Activated T-cell treated with anti-CD3 and anti-CD28 coated beads for 4 hours (primary cell): ENCODE data around the gene CADM2.
"Not testable (repeated sequence)": the region's sequence is repeated elsewhere in the genome, so short reads cannot be mapped to it uniquely, and the experiment has no call there.

Experiments
- DNase-seq: peaks from one replicate; pipeline ENCODE4 v3.0.0-alpha.2; 2020

The CADM2 gene

DNA sequence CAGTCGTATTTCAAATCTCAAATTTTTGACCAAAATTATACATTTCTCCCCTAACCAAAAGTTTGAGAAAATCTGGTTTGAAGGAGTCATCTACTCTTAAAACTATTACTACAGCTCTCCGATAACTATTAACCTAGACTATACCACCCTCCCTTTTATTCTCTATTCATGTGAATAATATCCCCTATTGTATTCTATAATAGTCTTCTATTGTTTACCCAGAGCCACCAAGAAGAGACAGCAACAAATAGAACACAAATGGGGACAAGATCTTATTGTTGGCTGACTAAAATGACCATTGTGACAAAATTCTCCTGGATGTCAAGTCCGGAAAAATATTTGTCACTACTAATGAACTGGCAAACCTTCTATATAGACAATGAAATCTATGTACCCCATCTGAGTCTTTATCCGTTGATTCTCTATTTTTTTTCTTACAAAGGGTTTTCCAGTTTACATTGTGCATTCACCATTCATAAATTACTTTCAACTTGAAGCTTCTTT lies 618.0 kb downstream of the CADM2 start:
- no peak for DNase-seq

DNA sequence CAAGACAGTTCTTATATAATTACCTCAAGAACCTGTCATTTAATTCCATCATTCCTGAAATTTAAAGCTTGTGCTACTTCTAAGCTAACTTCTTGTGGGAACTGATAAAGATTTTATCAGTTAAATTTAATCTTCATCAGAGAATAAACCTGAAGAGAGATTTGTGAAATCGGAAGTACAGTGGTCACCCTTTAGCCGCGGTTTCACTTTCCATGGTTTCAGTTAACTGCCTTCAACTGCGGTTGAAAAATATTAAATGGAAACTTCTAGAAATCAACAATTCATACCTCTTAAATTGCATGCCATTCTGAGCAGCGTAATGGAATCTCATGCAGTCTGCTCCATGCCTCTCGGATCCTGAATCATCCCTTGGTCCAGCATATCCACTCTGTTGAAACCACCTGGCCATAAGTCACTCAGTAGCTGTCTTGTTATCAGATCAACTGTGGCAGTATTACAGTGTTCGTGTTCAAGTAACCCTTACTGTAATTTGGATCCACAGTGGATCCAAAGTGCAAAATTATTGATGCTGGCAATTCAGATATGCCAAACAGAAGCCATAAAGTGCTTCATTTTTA lies 626.1 kb downstream of the CADM2 start:
- no peak for DNase-seq

DNA sequence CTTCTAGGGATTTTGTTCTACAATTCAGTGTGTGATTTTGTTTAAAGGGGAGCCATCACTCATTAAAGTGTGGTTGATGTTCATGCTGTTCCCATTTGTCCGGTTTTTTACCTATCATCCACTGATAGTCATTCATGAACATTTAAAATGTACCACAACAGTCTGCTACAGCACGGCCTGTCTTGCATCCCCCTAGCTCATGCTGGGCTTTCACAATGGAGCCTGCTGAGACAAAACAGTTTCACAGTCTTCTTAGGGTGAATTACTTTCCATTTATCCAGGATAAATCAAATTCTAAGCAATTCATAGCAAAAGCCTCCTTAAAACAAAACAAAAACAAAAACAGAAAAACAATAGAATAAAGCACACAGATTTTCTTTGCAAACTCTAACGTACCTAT lies 627.2 kb downstream of the CADM2 start:
- no peak for DNase-seq

DNA sequence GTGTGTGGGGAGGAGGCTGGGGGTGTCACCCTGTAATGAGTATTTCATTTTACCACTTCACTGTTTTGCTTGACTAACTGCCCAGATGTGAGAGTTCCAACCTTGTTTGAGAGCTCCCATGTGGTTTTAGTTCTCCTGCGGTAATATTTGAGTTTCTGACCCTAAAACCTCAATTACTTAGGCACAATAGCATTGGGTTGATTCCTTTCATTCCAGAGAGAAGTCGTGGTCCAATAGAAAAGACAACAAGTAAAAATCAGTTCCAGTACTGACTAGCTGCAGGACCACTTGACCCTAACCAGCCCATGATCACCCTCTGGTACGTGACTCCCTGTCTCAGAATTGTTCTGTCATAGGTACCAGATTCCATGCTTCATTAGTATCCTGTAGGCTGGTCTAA lies 630.4 kb downstream of the CADM2 start:
- no peak for DNase-seq

DNA sequence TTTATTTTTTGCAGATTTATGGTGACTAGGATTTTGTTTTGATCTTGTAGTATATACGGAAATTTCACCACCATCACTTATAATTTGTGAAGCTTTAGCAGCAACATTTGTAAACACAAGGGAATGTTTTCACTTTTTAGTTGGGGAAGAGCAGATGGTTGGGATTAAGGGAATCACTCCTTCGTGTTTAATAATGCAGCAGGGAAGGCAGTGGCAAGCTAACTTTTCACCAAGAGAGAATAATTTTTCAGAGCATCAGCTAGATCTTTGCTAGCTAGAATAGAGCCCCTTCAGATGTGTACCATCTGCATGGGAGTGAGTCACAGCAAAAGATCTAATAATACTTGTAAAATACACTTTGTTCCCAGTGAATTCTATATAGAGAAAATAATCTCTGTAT lies 632.7 kb downstream of the CADM2 start:
- no peak for DNase-seq

DNA sequence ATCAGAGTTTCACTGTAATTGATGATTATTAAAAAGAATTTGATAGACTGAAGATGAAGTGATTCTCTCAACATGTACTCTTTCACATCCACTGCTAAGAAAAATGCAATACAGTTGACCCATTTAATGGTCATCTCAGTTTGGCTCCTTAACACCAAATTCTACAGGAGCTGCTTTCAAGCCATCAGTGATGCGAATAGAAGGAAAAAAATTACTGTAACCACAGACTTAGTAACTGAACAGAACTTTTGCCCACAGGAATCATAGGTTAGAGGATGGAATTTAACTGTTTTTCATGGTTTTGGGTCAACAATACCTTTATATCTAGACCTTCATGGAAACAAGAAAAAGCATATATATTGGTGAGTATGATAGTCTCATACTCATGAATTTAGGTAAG lies 633.5 kb downstream of the CADM2 start:
- no peak for DNase-seq

DNA sequence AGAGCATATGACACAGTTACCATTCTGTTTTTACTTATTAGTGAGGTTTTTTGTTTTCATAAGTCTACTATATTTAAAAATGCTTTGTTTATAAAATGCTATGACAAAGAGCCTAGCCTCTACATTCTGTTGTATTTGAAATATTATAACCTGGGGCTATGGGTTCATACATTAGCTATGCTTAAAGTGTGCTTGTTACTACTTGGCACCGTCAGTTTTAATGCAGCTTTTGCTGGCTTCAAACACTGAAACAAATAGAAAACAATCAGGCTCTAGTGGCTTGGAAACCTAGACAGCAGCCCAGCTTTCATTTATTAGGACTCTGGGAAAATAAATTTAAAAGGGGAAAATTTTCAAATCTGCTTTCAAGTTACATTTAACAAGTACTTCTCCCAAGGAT lies 635.9 kb downstream of the CADM2 start:
- DNase-seq: no peak

DNA sequence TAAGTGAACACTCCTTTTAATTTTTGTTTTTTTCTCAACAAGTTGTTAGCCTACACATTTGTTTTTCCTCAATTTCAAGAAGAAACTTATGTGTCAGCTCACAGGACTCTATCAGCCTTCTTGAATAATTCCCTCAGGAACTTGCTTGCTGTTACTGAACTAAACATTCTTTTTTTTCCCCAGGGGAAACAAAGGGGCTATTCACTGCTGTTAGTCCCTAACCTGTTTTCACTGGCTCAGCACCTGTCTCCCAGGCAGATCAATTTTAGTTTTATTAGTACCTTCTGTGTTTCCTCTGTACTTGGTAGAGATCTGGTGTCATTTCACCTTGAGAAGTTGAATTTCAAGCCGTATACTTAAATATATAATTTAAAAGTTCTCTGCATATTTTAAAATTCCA lies 644.6 kb downstream of the CADM2 start:
- DNase-seq: no peak

DNA sequence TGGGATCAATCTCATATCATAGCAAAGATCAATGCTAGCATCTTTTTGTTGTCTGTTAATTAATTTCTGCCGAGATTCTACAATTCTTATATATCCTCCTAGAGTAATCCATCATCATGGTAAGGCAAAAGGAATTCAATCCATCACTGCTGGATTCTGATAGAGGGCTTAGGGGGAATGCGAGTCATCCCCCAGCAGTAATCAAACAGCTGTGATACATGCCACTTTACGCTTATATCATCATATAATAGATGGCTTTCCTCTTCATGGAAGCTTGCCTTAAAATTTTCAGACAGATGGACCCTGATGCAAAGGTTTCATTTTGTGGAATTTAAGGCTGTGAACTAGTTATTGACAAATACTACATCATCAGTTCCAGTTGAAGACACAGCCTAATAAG lies 645.9 kb downstream of the CADM2 start:
- no peak for DNase-seq

DNA sequence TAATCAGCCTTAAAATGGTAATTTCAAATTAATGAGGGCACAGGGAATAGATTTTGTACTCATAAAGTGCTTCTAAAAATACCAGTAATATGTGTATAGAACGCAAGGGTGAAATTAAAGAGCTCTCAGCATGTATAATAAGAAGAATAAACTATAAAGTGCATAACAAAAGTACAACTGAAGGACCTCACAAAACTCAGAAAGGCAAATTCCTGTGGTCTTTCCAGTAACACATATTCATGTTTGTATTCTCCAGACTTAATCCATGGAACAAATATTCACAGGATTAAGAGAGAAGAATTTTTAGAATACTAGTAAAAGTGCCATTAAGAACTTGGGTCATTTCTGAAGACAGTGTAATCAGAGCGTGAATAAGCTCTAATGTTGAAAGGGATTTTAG lies 646.3 kb downstream of the CADM2 start:
- no peak for DNase-seq

DNA sequence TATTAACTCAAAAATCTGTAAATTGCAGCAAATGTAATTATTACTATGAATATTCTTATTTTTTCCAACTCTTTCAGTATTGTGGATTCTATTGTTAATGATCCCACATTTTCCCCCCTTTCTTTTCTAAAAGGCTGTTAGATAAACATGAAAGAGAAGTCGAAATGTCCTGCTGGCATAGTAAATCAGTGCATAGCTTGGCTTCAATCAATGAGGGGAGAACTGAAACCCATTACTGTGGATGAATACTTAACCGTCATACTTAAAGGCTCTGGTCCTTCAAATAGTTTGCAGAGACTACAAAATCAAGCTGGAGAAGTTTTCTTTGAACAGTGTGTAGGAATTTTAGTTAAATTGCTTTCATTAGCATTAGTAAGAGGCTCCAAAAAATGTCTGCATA lies 667.9 kb downstream of the CADM2 start:
- DNase-seq: no peak

DNA sequence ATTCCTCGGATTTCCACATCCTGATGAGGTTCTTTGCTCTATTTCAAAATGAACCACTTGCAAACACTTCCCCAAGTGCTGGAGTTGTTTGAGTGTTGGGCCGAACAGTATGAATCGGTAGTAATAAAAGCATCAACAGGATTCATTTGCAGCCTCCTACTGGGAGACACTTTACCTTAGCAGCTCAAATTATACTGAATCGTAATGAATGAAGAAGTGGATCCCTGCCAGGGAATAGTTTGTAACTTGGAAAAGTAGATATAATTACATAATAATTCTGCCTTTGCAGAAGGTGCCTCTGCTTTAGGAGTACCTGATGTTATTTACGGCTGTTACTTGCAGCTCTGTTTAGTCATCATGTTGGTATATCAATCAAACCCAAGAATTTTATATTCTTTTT lies 669.1 kb downstream of the CADM2 start:
- DNase-seq: no peak

DNA sequence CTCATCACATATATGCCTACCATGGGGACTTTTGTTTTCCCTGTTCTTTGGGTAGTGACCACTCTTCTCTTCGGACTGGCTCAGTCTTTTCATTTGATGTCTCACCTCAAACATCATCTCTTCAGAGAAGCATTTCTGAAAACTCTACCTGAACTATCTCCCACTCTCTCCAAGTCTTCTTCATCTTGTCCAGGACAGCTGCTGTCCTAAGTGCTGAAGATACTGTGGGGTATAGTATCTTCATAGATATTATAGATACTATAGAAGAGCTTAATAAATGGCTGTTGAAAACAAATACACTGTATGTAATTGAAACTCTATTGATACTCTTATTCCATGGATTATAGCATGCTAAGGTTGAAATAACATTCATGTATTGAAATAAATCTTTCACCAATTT lies 672.3 kb downstream of the CADM2 start:
- no peak for DNase-seq

DNA sequence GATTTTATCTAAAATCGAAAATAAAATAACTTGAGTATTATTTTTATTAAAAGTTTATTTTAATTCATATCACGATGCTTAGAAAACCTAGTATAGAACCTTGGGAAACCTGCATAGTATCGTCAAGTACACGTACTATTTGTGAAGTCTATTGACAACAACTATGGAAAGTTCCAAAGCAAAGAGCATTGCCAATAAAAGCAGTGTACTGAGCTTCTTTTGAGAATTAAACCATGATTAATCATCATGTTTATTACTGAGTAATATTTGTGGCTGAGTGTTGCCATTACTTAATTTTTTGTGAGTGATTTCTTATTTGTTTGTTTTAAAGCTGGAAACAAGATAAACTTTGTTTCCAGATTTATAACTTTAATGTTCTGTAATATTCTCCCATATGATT lies 674.1 kb downstream of the CADM2 start:
- DNase-seq: no peak

DNA sequence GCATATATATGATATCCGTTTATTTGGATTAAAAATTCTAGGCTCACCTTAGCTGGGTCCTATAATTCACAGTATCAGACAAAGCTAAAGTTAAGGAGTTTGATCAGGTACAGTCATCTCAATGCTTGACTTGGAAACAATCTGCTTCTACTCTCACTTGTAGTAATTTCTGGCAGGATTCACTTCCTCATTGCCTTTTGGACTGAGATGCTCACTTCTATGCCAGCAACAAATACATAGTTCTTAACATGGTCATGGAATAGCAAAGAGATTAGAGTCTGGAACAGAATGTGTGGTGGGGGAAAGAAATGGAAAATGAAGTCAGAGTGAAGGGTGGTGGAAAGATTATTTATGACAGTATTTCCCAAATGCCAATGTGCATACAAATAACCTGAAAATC lies 693.6 kb downstream of the CADM2 start:
- DNase-seq: no peak

DNA sequence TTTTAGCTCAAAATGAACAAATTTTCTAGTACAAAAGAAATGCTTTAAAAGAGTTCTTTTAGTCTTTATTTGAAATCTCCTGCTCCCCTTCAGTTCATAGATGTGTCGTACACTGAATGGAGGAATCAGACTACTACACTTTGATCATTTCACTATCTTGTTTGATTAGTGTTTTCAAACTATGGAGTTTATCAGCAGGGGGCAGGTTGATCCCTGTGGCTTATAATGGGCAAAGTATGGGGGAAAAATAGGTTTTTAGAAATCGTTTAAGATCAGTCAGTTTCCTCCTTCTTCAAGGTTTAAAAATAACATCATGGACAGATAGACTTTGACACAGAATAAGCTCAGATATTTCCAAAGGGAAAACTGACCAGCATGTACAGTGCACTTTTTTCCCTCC lies 701.7 kb downstream of the CADM2 start:
- no peak for DNase-seq

DNA sequence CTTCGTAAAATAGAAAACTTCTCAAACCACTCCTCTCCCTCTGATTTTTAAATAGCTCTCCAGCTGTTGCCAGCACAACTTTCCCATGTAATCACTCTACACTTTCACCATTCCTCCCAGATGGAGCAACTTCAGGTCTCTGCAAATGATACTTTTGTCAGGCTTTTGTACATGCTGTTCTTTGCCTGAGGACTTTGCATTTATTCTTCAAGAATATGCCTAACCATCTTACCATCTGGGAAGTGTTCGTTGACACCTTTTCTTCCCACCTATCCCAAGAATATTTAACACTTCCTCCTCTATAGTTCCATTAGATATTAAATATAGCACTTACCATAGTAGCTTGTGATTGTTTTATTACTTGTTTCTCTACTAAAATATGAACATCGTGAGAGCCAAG lies 703.7 kb downstream of the CADM2 start:
- no peak for DNase-seq

DNA sequence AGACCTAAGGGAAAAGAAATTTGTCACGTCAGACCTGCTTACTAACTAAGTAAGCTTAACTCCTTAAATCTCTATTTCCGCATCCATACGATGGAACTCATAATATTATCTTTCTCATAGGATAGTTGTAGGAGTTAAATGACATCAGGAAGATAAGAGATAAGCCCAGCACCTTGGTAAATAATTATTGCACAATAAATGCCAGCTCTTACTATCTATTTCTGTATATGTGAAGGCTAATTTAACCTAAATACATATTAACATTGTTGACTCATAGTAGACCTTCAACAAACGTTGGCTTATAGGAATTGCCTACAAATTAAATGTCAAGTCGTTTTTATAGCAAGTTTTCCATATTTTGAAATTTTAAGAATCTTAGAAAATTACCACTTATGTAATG lies 709.0 kb downstream of the CADM2 start:
- DNase-seq: no peak

DNA sequence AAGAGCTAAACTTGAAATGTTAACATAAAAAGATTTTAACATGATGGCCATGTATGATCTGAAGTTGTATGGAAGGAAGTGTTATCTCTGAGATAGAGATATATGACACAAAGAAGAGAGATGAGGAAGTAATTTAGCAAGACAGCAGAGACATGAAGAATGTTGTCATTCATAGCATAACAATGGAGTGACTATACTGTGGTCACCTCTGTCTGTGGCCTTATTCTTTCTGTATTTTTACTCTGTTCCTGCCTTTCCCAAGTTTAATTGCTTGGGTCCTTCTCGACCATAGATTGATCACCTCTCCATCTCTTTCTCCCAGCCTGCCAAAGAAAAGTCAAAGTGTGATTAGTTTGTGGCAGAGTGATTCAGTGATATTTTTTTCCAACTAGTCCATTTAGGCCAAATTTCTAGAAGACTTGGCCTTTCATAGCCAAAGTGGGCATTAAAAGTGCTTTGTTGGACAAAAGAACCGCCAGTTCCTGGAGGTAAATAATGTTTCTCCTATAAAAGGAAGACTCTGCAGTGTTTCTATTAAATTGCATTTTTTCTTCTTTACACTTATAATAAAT lies 711.9 kb downstream of the CADM2 start:
- no peak for DNase-seq

DNA sequence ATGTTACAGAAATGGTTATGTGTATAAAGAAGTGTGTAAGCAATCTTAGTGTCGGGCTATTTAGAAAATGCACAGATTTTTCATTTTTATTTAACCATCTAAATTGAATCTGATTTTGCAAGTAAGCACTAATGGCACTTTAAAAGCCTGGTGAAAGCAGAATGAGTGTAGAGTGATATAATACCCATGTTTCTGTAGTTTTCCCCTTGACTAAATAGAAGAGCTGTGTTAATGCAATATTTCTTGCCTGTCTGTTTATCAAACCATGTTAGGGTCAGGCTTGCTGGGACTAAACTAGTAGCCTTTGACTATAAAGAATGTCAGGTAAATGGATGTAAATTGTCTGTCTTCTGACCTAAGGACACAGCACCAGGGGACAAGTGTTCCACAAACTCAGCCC lies 714.0 kb downstream of the CADM2 start:
- no peak for DNase-seq

DNA sequence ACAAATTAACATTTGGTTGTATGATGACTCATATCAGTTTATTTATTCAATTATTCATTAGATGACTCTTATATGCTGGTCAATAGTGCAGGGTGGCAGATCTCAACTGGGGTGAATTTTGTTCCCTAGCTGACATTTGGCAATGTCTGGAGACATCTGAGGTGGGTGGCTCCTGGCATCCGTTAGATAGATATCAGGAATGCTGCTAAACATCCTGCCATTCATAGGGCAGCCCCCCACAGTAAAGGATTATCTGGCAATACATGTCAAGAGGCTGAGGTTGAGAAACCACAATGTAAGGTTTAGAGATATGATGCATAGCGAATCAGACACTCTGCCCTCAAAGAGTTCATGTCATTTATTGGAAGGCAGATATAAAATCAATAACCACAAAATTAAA lies 719.9 kb downstream of the CADM2 start:
- no peak for DNase-seq

DNA sequence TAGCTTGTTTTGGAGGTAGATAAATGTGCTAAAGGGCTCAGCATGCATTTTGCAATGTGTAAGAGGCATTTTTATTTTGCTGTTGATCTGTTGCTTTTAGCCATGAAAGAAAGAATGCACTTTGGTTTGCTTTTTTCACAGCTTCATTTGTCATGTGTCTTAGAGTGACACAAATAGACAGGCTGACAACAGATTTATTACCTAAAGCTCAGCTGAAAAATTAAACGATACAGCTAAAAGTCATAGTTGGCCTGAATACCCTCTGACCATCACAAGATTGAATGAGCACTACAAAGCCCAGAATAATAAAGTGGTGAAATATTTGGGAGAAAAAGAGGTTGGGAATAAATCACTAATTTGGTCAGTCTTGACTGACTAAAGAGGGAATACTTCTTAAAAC lies 723.1 kb downstream of the CADM2 start:
- DNase-seq: no peak

DNA sequence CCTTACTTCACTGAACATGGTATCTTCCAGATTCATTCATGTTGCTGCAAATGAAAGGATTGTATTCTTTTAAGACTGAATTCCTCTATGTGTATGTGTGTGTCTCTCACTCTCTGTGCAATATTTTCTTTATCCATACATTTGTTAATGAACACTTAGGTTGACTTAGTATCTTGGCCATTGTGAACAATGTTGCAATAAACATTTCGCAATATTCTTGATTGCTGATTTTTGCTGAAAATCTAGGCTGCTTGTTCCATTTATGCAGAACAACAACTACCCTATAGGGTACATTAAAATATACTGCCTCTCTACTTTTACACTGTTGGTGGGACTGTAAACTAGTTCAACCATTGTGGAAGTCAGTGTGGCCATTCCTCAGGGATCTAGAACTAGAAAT lies 732.4 kb downstream of the CADM2 start:
- no peak for DNase-seq

DNA sequence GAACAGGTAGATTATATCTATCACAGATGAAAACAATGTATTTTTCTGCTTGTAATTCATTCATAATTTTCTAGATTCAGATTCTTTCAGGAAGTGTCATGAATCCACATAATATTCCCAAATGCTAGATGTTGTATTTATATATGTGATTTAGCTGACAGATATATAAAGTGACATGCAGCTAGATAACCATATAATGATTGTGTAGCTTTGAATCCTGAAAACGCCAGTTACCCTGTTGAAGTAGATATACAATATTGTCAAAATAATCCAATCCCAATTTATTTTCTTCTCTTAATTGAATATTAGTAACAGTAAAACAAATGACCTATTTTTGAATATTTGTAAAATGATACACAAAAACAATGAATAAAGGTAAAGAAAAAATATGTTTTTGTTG lies 738.4 kb downstream of the CADM2 start:
- no peak for DNase-seq

DNA sequence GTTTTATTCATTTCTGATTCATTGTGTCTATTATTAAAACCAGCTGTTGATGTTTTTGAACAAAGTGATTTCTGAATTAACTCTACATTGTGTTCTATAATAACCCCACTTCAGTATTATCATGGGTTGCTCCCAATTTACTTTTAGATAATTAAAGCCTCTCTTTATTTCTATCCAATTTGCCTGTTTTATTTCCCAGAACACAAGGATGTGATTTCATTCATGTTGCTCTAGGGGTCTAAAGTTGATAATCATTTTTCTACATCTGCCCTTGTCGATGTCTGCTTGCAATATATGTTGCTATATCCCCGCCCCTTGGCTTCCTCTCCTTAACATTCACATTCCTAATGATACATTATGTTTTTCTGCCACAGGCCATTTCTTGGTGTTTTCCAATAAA lies 747.3 kb downstream of the CADM2 start:
- DNase-seq: no peak

DNA sequence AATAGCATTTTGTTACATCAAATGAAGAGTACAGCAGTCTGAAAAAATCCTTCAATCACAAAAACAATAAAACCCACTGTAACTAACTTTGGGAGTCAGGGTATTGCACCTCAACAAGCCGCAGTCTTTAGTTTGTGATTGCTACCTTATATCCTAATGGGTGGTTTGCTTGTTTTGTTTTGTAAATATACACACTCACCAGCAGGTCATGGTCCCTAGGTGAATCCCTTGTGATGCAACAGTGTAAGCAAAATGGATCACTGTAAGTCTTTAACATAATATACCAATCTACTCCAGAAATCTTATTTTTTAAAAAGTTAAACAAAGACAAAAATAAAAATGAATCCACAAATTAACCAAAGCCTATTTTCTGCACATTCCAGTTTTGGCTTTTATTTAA lies 749.5 kb downstream of the CADM2 start:
- DNase-seq: not testable (repeated sequence)
